GM19438 (cell line): ENCODE measurements around the gene QRICH2.
"Not testable (repeated sequence)": the region's sequence is repeated elsewhere in the genome, so short reads cannot be mapped to it uniquely, and the experiment has no call there.

Experiments used
- ATAC-seq: cut with Tn5 transposase; IDR thresholded peaks from one replicate; pipeline ENCODE4 v1.9.1; 2021; ENCODE audit warnings: low read depth; ENCODE audit not compliant: unreplicated experiment

QRICH2 gene

DNA sequence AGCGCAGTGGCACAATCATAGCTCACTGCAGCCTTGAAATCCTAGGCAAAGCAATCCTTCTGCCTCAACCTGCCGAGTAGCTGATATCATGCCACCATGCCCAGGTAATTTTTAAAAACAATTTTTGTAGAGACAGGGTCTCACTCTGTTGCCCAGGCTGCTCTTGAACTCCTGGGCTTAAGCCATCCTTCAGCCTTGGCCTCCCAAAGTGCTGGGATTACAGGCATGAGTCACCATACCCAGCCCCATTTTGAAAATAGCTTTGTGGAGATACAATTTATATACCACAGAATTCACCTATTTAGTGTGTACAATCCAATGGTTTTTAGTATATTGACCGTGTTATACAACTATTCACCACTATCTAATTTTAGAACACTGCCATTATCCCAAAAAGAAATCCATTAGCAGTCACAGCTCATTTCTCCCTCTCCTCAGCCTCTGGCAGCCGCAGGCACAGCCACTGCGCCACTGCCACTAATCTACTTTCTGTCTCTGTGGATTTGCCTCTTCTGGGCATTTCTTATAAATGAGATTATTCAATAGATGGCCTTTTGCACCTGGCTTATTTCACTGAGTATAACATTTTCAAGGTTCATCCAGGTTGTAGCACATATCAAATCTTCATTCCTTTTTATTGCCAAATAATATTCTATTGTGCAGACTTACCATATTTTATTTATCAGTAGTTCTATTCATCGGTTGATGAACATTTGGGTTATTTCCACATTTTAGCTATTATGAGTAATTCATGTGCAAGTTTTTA, 74.3 kb downstream of the QRICH2 start:
- ATAC-seq: no peak

DNA sequence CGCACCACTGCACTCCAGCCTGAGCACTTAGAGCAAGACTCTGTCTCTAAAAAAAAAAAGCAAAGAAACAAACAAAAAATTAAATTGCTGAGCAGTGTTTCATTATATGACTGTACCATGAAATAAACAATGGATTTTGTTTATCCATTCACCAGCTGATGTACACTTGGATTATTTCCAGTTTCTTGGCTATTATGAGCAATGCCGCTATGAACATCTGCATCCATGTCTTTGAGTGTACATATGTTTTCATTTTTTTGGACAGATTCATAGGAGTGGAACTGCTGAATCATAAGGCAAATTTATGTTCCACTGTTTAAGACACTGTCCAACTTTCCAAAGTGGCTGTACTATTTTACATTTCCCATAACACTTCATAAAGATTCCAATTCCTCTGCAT, 75.7 kb downstream of the QRICH2 start:
- no peak for ATAC-seq

DNA sequence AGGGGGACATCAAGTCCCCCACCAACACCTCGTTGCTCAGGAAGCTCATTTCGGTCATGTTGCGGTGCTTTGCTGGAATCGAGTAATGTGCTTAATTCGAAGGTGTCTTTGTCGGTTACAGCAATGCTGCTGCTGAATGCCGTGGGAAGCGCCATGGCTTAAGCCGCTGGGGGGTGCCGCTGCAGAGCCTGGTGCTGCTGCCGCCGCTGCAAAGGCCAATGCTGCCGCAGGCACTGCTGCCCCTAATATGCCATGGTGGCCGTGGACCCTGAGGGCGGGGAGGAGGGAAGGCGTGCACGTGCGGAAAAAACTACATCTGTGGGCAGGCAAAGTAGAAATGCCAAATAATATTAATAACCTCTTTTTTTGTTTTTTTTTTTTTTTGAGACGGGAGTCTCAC, 81.3 kb downstream of the QRICH2 start:
- not testable (repeated sequence) for ATAC-seq

DNA sequence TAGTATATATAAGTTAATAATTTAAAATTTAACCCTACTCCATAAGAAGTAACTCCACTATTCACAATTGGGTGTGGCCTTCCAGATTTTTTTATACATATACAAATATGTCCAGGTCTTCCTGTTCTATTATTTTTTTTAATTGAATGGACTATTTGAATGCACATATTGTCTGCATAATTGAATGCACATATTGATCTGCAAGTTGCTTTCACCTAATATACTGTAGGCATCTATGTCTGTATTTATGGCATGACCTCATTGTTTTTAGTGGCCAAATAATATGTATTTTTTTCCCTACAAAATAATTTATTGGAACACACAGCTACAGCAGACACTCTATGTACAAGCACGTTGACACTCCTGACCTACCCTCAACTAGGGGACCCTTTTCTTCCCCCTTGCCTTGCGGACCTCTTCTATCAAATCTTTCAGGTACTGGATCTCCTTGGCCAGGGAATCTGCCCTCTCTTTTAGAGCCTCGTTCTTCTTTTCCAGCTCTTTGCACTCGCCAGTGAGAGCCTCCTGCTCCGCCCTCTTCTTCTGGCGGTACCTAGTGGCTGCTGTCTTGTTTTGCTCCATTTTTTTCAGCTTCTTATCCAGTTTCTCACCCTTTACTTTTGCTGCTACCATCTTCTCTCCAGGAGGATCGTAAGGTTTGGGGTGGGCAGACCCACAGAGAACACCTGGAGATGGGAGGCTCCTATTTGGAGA, 82.5 kb downstream of the QRICH2 start:
- not testable (repeated sequence) for ATAC-seq
